Osteocyte (in vitro differentiated cells): Measurements from ENCODE around the gene LRRK1. TPM values are rescaled to one million over a fixed set of nuclear protein-coding genes. Genes with fewer than 3 reads are reported as not detected.
A peak's percentile ranks its signal among the peaks of the same experiment; 100 is the strongest.

Experiments used
- DNase-seq: peaks from one replicate; pipeline ENCODE4 v3.0.0; 2021; ENCODE audit warnings: mixed read lengths; ENCODE audit not compliant: unreplicated experiment; ENCODE audit errors: extremely low spot score
- H3K27ac Mint-ChIP-seq: one replicate; pipeline ENCODE4 v1.8.0; 2021; ENCODE audit warnings: mild to moderate bottlenecking, mixed read lengths; ENCODE audit not compliant: unreplicated experiment
- H3K27me3 Mint-ChIP-seq: one replicate; pipeline ENCODE4 v1.8.0; 2021; ENCODE audit warnings: mixed read lengths; ENCODE audit not compliant: unreplicated experiment
- H3K36me3 Mint-ChIP-seq: one replicate; pipeline ENCODE4 v1.8.0; 2021; ENCODE audit warnings: mixed read lengths; ENCODE audit not compliant: unreplicated experiment
- H3K4me1 Mint-ChIP-seq: one replicate; pipeline ENCODE4 v1.8.0; 2021; ENCODE audit warnings: mixed read lengths; ENCODE audit not compliant: unreplicated experiment
- H3K4me3 Mint-ChIP-seq: one replicate; pipeline ENCODE4 v1.8.0; 2021; ENCODE audit warnings: mild to moderate bottlenecking, moderate library complexity, mixed read lengths; ENCODE audit not compliant: unreplicated experiment
- H3K9me3 Mint-ChIP-seq: one replicate; pipeline ENCODE4 v1.8.0; 2021; ENCODE audit warnings: mixed read lengths; ENCODE audit not compliant: unreplicated experiment
- CTCF ChIP-seq: fragments of 200-600 bp; sonication (generic); IDR thresholded peaks from 2 replicates; pipeline ENCODE4 v1.5.0; 2021; ENCODE audit warnings: antibody characterized with exemption, mild to moderate bottlenecking, moderate library complexity
- long read RNA-seq: library from polyadenylated mRNA; unstranded; transcript quantifications from one replicate; pipeline ENCODE4 v2.0.0, GENCODE V29; 2021
- total RNA-seq: library from RNA; stranded (reverse); gene quantifications from 2 replicates; pipeline ENCODE4 v1.2.1, GENCODE V29; 2021

The LRRK1 gene
- total RNA-seq, result 10.8 and 16.3 TPM in 2 replicates
- long read RNA-seq, partial matches to known transcripts, result 2 of 6 reads
- long read RNA-seq, other reads (novel, unspliced or antisense), result 4 of 6 reads

DNA sequence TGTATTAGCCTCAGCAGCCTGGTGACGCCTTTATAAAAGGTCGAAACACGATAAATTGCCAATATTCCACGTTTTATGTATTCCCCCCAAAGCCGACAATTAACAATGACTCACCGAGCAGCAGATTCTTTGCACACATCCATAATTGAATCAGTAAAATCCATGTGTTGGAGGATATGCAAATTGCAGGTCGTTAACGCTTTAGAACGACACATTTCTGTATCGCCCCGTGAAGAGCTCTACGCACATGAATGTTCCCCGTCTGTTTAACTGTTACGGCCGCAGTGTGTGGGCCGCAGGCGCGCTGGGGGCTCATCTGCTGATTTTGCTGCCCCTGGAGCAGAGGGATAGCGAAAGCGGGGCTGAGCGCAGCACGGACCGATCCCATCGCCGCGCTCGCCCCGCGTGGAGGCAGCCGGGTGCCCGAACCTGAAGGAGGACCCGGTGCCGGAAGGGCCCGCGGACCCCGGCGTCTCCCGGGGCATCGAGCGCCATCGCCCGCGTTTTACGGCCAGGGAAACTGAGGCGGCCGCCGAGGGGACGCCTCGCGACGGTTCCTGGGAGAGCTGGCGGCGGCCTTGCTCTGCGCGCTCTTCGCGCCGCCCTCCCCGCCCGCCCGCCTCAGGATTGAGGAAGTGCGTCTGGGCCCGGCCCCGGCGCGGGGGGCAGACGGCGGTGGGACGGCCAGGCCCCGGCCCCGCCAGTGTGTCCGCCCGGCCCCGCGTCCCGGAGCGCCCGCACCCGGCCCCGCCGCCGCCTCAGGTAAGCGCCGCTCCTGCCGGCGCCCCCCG is at the start of gene LRRK1:
TSS of gene LRRK1 (plus strand) at position 668 of the 791 bp plus-strand sequence. CDS start 5,276 bp downstream, outside the sequence.
- H3K27me3 Mint-ChIP-seq, result no peaks in the 10 kb centered on the region
- H3K9me3 Mint-ChIP-seq, result no peaks in the 10 kb centered on the region
- H3K36me3 Mint-ChIP-seq, result peaks cover 2% of the 10 kb centered on the region
- no peak for TF ChIP-seq CTCF
- DNase-seq, result no peak
- peak within 1 kb of the TSS; percentile 29 for H3K27ac Mint-ChIP-seq
- peaks cover 17% of the 10 kb centered on the region for H3K4me1 Mint-ChIP-seq
- peak within 1 kb of the TSS; percentile 79 for H3K4me3 Mint-ChIP-seq

DNA sequence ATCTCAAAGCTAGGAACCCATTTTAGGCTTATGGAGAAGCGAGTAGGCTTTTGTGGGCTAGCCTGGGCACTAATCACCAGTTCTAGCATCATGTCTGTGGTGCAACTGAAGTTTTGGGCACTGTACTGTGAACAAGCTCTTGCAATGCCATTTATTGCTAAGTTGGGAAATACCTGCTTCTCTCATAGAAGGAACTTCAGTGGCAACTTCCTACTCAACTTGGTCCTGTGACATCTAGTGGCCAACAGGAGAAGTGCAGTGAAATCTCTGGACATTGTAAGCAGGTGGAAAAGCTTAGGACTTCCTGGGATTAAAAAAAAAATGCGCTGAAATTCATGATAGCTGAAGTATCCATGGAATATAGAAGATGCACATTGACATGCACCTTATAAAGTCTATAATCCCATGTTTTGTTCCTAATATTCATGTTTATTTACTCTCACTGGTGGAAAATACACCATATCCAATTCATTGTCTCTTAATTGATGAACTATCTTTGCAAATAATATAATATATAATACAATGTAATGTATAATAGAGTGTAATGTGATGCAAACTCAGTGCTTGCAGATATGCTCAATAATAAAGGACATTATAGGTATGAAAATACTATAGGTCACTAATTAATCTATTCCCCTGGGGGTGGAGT is 46.0 kb upstream of the LRRK1 start:
- TF ChIP-seq CTCF, result peak; percentile 84
- Mint-ChIP-seq H3K9me3 (peaks cover 5% of the 10 kb centered on the region), H3K4me3 (no peak overlapping the region), H3K36me3 (no peaks in the 10 kb centered on the region), H3K27ac (no peak overlapping the region), H3K27me3 (peaks cover 37% of the 10 kb centered on the region), H3K4me1 (no peaks in the 10 kb centered on the region)
- DNase-seq, result no peak

DNA sequence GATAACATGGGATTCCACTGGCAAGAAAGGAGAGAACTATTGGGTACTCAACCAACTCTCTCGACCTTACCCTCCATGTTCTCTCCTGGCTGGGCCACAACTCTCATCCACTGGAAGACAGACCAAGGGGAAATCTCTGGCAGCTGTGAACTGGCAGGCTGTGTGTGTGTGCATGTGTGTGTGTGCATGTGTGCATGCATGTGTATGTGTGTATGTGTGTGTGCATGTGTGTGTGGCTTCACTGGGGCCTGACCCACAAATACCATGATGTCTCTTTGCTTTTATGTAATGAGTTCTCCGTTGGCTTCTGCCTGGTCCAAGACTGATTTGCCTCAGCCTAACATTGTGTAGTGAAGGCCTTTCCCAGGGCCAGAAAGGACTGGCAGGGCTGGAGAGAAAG is 43.7 kb upstream of the LRRK1 start:
- no peak overlapping the region for H3K4me3 Mint-ChIP-seq
- no peak for DNase-seq
- no peak for TF ChIP-seq CTCF
- H3K4me1 Mint-ChIP-seq, result peaks cover 7% of the 10 kb centered on the region
- peaks cover 47% of the 10 kb centered on the region for H3K27me3 Mint-ChIP-seq
- H3K27ac Mint-ChIP-seq, result no peak overlapping the region
- H3K9me3 Mint-ChIP-seq, result no peaks in the 10 kb centered on the region
- no peaks in the 10 kb centered on the region for H3K36me3 Mint-ChIP-seq

GRCh38 chr15:100875976-100876375 is 43.2 kb upstream of the LRRK1 start:
- Mint-ChIP-seq H3K9me3 (no peaks in the 10 kb centered on the region), H3K36me3 (no peaks in the 10 kb centered on the region), H3K27ac (no peak overlapping the region), H3K4me3 (no peak overlapping the region), H3K27me3 (peaks cover 51% of the 10 kb centered on the region), H3K4me1 (peaks cover 7% of the 10 kb centered on the region)
- no peak for DNase-seq
- no peak for TF ChIP-seq CTCF

- no peak for DNase-seq
- no peaks in the 10 kb centered on the region for H3K36me3 Mint-ChIP-seq
- peaks cover 7% of the 10 kb centered on the region for H3K4me1 Mint-ChIP-seq
- H3K27ac Mint-ChIP-seq, result no peak overlapping the region
- peaks cover 63% of the 10 kb centered on the region for H3K27me3 Mint-ChIP-seq
- TF ChIP-seq CTCF, result no peak
- no peak overlapping the region for H3K4me3 Mint-ChIP-seq
- H3K9me3 Mint-ChIP-seq, result no peaks in the 10 kb centered on the region
Measured at GRCh38 chr15:100877551-100877950, 41.6 kb upstream of the LRRK1 start.
